Glutamatergic neuron (in vitro differentiated cells): Measurements from ENCODE around the gene KLK2. TPM values are rescaled to one million over a fixed set of nuclear protein-coding genes. Genes with fewer than 3 reads are reported as not detected.

Source experiments
- DNase-seq: peaks from one replicate; pipeline ENCODE4 v3.0.0; 2022
- H3K27ac Mint-ChIP-seq: one replicate; pipeline ENCODE4 v1.8.0; 2020; ENCODE audit warnings: mild to moderate bottlenecking, mixed read lengths, inconsistent platforms; ENCODE audit not compliant: unreplicated experiment
- H3K27me3 Mint-ChIP-seq: one replicate; pipeline ENCODE4 v1.8.0; 2020; ENCODE audit warnings: mild to moderate bottlenecking, moderate library complexity, mixed read lengths, inconsistent platforms; ENCODE audit not compliant: unreplicated experiment
- H3K36me3 Mint-ChIP-seq: one replicate; pipeline ENCODE4 v1.8.0; 2020; ENCODE audit warnings: mild to moderate bottlenecking, mixed read lengths, inconsistent platforms; ENCODE audit not compliant: unreplicated experiment
- H3K4me1 Mint-ChIP-seq: one replicate; pipeline ENCODE4 v1.8.0; 2020; ENCODE audit warnings: mild to moderate bottlenecking, low read depth, mixed read lengths, inconsistent platforms; ENCODE audit not compliant: unreplicated experiment
- H3K4me3 Mint-ChIP-seq: one replicate; pipeline ENCODE4 v1.8.0; 2020; ENCODE audit warnings: mild to moderate bottlenecking, mixed read lengths, inconsistent platforms; ENCODE audit not compliant: unreplicated experiment
- H3K9me3 Mint-ChIP-seq: one replicate; pipeline ENCODE4 v1.8.0; 2020; ENCODE audit warnings: mild to moderate bottlenecking, moderate library complexity, mixed read lengths, inconsistent platforms; ENCODE audit not compliant: unreplicated experiment
- total RNA-seq: library from RNA; stranded (reverse); fragmentation: NEBNext Ultra II Directional; extraction: Animal tissue kit (Norgen Biotek cat#: 25700); gene quantifications from one replicate; pipeline ENCODE4 v1.2.1, GENCODE V29; 2021; ENCODE audit not compliant: unreplicated experiment
- TF ChIP-seq, protein P1 (sequence below): fragments of 200-600 bp; sonication (generic); IDR thresholded peaks from one replicate; pipeline ENCODE4 v1.5.0; 2021; ENCODE audit not compliant: partially characterized antibody, unreplicated experiment

Gene KLK2
- total RNA-seq, 1 donor from 2014 or later, result not detected

- Mint-ChIP-seq H3K36me3 (peaks cover 13% of the 10 kb centered on the region), H3K9me3 (peaks cover 9% of the 10 kb centered on the region), H3K4me3 (no peak overlapping the region), H3K27ac (no peak overlapping the region), H3K4me1 (peaks cover 9% of the 10 kb centered on the region), H3K27me3 (peaks cover 6% of the 10 kb centered on the region)
- TF ChIP-seq, protein P1, sequence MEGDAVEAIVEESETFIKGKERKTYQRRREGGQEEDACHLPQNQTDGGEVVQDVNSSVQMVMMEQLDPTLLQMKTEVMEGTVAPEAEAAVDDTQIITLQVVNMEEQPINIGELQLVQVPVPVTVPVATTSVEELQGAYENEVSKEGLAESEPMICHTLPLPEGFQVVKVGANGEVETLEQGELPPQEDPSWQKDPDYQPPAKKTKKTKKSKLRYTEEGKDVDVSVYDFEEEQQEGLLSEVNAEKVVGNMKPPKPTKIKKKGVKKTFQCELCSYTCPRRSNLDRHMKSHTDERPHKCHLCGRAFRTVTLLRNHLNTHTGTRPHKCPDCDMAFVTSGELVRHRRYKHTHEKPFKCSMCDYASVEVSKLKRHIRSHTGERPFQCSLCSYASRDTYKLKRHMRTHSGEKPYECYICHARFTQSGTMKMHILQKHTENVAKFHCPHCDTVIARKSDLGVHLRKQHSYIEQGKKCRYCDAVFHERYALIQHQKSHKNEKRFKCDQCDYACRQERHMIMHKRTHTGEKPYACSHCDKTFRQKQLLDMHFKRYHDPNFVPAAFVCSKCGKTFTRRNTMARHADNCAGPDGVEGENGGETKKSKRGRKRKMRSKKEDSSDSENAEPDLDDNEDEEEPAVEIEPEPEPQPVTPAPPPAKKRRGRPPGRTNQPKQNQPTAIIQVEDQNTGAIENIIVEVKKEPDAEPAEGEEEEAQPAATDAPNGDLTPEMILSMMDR, result no peak
- DNase-seq, result no peak
Observed at GRCh38 chr19:50857366-50857765, 15.9 kb upstream of the KLK2 start.

DNA sequence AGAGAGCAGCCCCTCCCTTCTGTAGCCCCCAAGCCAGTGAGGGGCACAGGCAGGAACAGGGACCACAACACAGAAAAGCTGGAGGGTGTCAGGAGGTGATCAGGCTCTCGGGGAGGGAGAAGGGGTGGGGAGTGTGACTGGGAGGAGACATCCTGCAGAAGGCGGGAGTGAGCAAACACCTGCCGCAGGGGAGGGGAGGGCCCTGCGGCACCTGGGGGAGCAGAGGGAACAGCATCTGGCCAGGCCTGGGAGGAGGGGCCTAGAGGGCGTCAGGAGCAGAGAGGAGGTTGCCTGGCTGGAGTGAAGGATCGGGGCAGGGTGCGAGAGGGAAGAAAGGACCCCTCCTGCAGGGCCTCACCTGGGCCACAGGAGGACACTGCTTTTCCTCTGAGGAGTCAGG, 14.4 kb upstream of the KLK2 start:
- no peak overlapping the region for H3K27ac Mint-ChIP-seq
- no peak for DNase-seq

DNA sequence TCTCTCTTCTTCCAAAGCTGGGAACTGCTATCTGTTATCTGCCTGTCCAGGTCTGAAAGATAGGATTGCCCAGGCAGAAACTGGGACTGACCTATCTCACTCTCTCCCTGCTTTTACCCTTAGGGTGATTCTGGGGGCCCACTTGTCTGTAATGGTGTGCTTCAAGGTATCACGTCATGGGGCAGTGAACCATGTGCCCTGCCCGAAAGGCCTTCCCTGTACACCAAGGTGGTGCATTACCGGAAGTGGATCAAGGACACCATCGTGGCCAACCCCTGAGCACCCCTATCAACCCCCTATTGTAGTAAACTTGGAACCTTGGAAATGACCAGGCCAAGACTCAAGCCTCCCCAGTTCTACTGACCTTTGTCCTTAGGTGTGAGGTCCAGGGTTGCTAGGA, 13.4 kb upstream of the KLK2 start:
- TF ChIP-seq, protein P1, result no peak
- DNase-seq, result no peak
- Mint-ChIP-seq H3K9me3 (peaks cover 9% of the 10 kb centered on the region), H3K36me3 (peaks cover 9% of the 10 kb centered on the region), H3K4me1 (peaks cover 9% of the 10 kb centered on the region), H3K4me3 (no peak overlapping the region), H3K27me3 (peaks cover 6% of the 10 kb centered on the region), H3K27ac (no peak overlapping the region)

More for the DNA sequence above, 14.4 kb upstream of the KLK2 start:
- Mint-ChIP-seq H3K9me3 (peaks cover 9% of the 10 kb centered on the region), H3K36me3 (peaks cover 9% of the 10 kb centered on the region), H3K4me1 (peaks cover 9% of the 10 kb centered on the region), H3K4me3 (no peak overlapping the region), H3K27me3 (peaks cover 6% of the 10 kb centered on the region)
- TF ChIP-seq, protein P1, result no peak

GRCh38 chr19:50861010-50861409, 12.2 kb upstream of the KLK2 start:
- peaks cover 9% of the 10 kb centered on the region for H3K4me1 Mint-ChIP-seq
- TF ChIP-seq, protein P1, result no peak
- H3K36me3 Mint-ChIP-seq, result peaks cover 9% of the 10 kb centered on the region
- H3K9me3 Mint-ChIP-seq, result peaks cover 6% of the 10 kb centered on the region
- H3K27ac Mint-ChIP-seq, result no peak overlapping the region
- H3K4me3 Mint-ChIP-seq, result no peak overlapping the region
- no peak for DNase-seq
- H3K27me3 Mint-ChIP-seq, result peaks cover 3% of the 10 kb centered on the region

DNA sequence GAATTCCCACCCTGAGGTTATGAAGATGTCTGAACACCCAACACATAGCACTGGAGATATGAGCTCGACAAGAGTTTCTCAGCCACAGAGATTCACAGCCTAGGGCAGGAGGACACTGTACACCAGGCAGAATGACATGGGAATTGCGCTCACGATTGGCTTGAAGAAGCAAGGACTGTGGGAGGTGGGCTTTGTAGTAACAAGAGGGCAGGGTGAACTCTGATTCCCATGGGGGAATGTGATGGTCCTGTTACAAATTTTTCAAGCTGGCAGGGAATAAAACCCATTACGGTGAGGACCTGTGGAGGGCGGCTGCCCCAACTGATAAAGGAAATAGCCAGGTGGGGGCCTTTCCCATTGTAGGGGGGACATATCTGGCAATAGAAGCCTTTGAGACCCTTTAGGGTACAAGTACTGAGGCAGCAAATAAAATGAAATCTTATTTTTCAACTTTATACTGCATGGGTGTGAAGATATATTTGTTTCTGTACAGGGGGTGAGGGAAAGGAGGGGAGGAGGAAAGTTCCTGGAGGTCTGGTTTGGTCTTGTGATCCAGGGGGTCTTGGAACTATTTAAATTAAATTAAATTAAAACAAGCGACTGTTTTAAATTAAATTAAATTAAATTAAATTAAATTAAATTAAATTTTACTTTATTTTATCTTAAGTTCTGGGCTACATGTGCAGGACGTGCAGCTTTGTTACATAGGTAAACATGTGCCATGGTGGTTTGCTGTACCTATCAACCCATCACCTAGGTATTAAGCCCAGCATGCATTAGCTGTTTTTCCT, 11.5 kb upstream of the KLK2 start:
- H3K9me3 Mint-ChIP-seq, result peaks cover 4% of the 10 kb centered on the region
- DNase-seq, result no peak
- H3K36me3 Mint-ChIP-seq, result peaks cover 9% of the 10 kb centered on the region
- TF ChIP-seq, protein P1, result no peak
- no peak overlapping the region for H3K27ac Mint-ChIP-seq
- H3K4me1 Mint-ChIP-seq, result peaks cover 9% of the 10 kb centered on the region
- no peak overlapping the region for H3K4me3 Mint-ChIP-seq
- peaks cover 3% of the 10 kb centered on the region for H3K27me3 Mint-ChIP-seq
